GM18870 (cell line): ENCODE data around the gene METTL1.

Experiments used
- ATAC-seq: cut with Tn5 transposase; IDR thresholded peaks from one replicate; pipeline ENCODE4 v1.9.1; 2021; ENCODE audit warnings: moderate library complexity; ENCODE audit not compliant: unreplicated experiment

The METTL1 gene

DNA sequence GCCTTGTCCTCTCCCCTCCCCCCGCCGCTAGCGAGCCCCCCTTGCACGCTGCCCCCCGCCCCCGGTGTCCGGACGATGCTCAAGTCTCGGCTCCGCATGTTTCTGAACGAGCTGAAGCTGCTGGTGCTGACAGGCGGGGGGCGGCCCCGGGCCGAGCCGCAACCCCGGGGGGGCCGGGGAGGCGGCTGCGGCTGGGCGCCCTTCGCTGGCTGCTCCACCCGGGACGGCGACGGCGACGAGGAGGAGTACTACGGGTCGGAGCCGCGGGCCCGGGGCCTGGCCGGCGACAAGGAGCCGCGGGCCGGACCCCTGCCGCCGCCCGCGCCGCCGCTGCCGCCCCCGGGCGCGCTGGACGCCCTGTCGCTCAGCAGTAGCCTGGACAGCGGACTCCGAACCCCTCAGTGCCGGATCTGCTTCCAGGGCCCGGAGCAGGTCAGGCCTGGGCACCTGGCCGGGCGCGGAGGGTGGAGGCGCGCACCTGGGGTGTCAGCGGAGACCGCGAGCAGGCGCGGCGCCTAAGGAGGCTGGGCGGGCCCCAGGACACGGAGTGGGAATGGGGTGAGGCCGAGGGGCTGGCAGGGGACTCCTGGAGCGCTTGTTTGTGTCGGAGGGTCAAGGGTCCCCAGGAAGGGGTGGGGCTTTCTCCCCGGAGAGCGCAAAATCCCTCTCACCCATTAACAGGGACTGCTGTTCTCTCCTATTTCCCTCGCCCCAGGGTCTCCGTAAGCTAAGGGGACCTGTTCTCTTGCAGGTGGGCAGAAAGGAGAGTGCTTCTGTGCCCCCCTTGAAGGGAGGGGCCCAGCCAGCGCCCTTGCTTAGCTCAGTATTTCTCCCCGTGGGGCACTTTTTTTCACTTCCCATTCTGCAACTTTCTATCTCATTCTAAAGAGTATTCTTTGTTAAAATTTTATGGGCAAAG lies 16.2 kb downstream of the METTL1 start:
- ATAC-seq = no peak

DNA sequence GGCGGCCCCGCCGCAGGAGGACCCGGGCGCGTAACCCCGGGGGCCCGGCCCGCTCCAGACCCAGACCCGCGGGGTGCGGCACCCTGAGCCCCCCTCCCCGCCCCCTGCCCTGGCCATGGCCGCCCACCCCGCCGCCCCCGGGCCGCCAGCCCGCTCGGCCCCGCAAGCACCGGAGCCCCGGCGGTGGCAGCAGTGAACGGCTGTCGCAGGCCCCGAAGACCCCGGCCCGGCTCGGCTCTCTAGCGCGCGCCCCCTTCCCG lies 16.8 kb downstream of the METTL1 start:
- no peak for ATAC-seq

DNA sequence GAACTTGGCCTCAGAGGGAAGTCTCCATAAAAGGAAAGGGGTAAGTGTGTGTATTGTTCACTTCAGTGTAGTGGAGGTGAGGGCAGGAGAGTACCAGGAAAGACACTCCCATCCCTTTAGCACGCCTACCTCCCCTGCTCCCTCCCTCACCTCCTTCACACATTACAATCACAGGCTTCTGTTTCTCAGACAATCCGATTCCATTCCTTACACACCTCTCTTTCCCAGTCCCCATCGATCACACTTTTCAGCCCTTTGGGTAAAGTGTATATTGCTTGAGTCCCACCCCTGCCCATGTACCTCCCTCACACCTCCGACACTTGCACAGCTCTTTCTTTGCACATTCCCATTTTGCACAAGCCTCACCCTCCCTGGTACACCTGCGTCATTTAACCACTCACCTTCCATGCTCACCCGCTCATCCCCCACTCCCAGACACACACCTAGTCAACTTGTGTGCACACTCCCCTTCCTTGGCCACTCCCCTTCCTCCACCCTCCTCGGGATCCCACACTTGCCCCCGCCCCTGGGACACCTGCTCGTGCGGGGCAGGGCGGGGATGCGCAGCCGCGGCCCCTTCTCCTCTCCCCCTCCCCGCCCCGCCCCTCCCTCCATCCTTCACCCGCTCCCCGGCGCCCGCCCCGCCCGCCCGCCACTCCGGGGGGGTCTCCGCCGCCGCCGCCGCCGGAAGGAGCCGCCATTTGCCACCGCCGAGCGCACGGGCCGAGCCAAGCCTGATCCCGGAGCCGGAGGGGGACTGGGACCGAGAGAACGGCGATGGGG lies 17.3 kb downstream of the METTL1 start, which contains the start of gene MARCHF9:
MARCHF9 (plus strand) TSS at position 693 of the 783 bp plus-strand sequence. CDS start 426 bp downstream, outside the sequence.
- no peak for ATAC-seq

DNA sequence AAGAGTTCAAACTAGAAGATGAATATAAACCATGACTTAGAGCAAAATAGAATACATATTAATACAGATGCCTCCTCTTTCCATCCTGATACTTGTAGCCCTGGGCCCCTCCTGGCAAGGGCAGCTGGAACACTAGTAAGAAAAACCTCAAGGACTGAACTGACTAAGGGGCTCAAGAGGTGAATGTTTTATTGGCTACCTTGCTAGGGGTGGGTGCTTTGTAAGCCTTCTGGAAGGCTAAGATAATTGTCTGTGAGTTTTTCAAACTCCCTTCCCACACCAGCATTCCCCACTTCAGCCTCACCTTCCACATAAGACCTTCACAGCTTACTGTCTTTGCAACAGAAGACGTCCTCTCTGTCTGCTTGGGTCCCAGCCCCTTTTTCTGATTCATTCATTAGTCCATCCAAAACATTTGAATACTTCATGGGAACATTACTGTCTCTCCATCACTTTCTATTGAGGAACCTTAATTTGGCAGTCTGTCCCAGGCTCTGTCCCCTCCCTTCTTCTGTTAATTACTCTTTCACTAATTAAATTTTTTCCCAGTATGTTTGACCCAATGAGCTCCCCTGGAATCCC lies 18.1 kb downstream of the METTL1 start:
- ATAC-seq = no peak

DNA sequence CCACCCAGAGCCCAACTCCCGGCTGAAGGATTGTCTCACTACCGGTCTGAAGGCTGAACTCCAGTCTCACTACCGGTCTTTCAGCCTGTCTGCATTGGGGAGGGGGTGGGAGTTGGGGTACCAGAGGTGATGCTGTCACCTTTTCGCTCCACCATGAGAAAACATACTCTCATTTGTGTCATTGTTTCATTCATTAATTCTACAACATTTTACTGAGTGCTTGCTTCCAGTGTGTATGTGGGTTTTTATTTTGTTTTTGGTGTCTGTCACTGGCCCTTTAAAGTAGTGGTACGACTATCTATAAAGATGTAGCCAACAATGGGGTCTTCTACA lies 19.3 kb downstream of the METTL1 start:
- ATAC-seq = no peak

DNA sequence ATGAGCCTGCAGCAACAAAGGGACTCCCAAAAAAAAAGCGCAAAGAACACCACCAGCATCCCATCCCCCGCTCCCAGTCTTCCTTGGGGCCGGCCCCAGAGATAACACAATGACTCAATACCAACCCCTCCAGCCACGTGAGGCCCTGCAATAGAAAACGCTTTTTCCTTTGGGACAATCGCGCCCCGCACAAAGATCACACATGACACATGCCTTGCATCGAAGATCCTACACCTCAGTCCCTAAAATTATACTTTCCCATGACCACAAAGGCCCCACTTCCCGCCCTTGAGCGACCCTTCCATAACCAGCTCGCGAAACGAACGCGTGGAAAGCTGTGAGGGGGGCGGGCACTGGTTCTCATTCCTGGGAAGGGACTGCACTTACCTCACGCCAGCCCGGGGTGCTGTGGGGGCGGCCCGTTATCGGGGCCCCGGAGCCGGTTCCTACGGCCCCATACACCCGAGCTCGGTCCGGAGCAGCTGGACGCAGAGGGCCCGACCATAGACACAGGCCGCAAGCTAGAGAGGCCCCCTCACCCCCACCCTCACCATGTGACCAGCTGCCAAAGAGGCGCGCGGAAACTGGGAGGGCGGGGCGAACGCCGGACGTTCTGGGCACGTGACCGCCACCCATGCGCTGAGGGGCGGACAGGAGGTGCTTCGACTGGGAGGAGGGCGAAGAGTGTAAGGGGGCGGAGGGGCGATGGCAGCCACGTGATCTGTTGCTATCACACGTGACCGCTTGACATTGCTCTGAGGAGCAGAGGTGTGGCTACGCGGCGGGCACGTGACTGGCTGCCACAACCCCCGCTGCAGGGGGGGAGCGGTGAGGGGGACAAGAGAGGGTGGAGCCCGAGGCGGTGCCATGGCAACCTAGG lies 19.9 kb downstream of the METTL1 start, which contains the start of gene CDK4:
CDK4 (minus strand) TSS at position 523 of the 880 bp plus-strand sequence. CDS start 593 bp downstream, outside the sequence.
- ATAC-seq = peak; percentile 72

DNA sequence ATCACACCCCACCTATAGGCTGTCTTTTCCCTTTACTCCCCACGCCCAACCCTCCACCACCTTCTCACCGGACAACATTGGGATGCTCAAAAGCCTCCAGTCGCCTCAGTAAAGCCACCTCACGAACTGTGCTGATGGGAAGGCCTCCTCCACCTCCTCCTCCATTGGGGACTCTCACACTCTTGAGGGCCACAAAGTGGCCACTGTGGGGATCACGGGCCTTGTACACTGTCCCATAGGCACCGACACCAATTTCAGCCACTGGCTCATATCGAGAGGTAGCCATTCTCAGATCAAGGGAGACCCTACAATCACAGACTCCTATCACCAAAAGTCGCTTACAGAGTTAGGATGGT lies 20.5 kb downstream of the METTL1 start:
- ATAC-seq = no peak

DNA sequence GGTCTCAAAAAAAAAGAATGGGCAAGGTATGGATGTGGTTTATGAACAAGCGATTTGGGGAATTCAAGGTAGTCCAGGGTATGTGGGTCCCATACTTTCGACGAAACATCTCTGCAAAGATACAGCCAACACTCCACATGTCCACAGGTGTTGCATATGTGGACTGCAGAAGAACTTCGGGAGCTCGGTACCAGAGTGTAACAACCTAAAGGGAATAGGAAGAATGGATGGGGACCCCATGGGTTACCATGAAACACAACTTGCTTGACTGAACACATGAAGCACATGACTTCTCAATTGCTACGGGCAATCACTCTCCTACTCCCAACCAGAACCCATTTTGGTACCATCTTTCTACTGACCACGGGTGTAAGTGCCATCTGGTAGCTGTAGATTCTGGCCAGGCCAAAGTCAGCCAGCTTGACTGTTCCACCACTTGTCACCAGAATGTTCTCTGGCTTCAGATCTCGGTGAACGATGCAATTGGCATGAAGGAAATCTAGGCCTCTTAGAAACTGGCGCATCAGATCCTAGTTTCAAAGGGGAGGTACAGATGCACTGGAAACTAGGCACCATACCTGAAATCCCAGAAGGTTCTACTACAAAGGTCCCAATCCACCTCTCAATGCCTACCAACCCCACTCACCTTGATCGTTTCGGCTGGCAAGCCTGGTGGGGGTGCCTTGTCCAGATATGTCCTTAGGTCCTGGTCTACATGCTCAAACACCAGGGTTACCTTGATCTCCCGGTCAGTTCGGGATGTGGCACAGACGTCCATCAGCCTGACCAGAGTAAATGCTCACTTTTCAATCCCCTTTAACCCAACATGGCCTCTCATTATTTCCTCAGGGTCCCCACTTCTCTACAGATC lies 21.1 kb downstream of the METTL1 start:
- ATAC-seq = no peak

DNA sequence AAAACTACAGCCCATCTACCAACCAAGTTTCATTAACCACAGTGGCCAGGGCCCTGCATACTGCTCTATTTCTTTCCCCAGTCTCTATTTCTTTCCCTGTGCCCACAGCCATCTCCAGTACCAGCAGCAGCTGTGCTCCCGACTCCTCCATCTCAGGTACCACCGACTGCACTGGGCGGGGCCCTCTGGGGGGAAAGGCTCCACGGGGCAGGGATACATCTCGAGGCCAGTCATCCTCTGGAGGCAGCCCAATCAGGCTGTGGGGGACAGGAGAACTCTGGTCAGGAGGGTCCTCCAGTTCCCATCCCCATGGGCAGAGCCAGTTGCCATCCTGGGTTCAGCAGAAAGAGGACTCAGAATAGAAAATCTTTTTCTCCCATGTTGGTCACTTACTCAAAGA lies 22.8 kb downstream of the METTL1 start:
- ATAC-seq = no peak

DNA sequence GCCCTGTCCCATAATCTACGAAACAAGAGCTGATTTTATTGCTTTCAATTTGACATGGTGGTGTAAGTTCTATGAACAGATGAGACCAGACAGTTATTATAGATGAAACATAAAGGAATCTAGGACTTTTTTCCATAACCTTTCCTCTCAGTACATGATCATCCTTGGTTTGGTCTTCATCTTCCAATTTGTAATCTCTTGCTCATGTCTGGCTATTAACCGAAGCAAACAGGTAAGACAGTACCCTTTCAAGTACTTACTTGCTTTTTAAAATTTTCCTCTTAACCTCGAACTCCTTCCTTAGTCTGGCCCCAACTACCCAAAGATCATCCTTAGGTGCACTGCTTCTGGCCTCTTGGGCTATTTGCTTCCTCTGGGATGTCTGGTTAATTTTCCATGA lies 25.9 kb downstream of the METTL1 start:
- ATAC-seq = no peak

DNA sequence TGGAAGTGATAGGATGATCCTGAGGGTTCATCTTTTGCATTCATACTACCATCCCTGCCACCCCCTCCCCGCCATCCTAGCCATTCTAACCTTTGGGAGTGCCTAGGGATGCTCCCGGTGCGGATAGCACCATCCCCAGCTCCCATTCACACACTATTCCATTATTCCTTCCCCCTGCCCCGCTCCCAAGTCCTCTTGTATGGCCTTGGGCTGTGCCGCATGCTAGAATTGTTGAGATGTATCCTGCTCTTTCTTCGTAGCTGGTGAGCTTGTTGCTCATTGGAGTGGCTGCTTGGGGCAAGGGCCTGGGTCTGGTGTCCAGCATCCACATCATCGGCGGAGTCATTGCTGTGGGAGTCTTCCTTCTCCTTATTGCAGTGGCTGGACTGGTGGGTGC lies 26.4 kb downstream of the METTL1 start:
- ATAC-seq = no peak

DNA sequence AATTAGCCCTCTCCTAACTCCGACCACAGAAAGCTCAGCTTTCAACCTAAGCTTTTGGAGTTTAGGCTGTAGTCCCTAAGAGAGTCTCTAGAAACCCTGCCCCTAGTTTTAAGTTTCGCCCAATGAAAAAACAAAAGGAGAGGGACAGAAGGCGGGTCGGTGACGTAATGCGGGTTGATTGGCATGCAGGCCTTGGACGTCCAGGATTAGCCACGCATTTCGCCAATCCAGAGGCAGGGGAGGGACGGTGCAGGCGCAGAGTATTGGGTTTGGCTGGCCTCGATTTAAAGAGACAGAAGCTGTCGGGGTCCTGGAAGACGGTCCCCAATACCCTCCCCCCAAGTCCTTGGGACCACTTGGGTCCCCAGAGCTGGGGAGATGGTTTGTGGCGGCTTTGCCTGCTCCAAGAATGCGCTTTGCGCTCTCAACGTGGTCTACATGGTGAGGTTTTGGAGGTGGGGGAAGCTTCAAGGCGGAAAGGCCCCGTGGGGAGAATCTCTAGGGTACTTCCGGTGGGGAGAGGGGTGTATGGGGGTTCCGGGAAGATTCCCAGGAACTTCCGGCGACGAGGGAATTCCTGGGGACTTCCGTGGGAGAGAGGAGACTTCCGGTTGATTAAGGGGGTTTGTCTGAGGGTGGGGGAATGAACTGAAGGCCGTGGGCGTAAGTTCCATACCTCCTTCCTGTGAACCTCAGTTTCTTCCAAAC lies 27.0 kb downstream of the METTL1 start, which contains the start of gene TSPAN31:
TSPAN31 (plus strand) TSS at position 263 of the 708 bp plus-strand sequence; CDS start at position 379, 116 bp downstream.
- peak; percentile 66 for ATAC-seq

DNA sequence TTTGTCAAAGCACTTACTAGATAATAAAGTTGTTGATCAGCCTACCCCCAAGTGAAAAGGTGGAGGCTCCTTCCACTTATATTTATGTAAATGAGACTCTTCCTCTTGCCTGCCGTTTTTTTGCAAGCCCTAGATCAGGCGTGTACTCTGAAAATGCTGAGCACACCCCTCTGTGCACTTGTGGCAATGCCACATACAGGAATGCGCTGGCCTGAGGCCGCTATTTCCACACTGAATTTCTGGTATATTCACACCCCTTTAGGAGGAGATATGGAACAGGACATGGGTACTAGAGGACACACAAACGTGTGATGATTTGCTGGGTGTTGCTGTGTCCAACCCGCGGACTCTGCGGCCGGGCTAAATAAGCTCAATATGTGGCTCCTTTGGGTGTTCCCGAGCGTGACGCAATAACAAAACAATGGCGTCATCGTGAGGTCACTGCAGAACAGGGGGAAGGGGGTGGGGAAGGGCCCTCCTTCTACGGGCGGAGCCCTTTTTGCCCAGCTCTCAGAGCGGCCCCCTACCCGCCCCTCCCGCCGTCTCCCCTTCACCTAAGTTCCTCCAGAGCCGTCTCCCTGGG lies 27.6 kb downstream of the METTL1 start:
- peak; percentile 14 for ATAC-seq

DNA sequence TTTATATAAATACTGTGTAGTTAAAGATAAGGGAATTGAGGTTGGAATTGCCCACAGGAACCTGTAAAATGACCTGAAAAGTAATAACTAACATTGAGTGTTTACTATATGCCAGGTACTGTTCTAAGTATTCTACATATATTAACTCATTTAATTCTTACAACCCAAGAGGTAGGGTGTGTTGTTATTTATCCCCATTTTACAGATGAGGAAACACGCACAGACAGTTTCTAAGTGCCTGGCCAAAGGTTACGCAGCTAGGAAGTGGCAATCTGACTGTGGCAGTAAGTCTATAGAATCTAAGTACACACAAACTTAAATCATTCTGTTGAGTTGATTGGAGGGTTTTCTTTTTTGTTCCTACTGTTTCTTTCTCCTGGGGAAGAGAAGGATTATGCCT lies 28.1 kb downstream of the METTL1 start:
- ATAC-seq = no peak

DNA sequence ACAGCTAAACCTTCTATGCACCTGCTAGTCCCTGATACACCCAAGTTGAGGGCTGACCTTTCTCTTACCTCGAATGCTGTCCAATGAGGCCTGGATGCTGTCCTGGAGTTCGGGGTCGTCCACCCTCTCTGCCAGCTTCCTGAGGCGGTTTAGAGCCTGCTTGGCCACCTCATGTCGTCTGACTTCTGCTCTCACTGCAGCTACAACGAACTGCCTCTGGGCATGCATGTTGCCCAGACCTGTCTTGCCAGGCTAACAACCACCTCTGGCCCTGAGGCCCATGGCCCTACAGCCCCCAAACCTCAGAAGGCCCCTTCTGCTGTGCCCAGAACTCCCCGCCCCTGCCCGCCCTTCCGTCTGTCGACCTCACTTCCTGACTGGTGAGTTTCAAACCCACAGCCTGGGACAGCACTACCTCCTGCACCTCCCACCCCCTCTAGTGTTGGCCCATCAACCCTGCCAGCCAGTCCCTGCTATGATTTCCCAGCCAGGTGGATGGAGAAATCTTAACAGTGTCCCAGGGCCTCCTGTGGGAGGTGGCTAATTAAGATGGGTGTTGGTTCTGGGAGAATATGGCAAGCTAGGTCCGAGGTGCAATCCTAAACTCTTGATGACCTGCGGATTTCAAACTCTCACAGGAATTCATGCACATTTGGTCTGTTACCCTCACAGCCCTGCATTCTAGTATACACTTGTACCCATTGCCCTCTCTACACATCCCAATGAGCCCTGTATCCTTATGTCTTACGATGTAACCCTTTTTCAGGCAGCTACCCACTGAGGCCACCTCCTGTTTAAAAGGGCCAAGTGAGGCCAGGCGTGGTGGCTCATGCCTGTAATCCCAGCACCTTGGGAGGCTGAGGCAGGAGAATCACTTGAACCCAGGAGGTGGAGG lies 29.8 kb downstream of the METTL1 start:
- ATAC-seq = peak; percentile 42

DNA sequence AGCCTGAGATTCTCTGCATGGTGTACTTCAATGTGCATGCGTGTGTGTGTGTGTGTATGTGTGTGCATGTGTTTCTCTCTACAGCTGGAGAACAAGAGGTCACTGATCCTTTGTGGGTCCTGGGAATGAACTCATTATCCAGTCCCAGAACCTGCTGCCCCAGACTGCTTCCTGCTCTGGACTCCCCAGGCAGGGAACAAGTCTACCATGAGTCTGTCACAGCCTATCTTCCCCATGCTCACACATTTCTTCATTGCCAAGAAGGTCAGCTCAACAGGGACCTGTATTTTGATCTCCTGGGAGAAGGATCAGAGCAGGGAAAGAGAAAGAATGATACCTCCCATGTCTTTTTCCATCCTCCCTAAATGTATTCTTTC lies 30.5 kb downstream of the METTL1 start:
- no peak for ATAC-seq

DNA sequence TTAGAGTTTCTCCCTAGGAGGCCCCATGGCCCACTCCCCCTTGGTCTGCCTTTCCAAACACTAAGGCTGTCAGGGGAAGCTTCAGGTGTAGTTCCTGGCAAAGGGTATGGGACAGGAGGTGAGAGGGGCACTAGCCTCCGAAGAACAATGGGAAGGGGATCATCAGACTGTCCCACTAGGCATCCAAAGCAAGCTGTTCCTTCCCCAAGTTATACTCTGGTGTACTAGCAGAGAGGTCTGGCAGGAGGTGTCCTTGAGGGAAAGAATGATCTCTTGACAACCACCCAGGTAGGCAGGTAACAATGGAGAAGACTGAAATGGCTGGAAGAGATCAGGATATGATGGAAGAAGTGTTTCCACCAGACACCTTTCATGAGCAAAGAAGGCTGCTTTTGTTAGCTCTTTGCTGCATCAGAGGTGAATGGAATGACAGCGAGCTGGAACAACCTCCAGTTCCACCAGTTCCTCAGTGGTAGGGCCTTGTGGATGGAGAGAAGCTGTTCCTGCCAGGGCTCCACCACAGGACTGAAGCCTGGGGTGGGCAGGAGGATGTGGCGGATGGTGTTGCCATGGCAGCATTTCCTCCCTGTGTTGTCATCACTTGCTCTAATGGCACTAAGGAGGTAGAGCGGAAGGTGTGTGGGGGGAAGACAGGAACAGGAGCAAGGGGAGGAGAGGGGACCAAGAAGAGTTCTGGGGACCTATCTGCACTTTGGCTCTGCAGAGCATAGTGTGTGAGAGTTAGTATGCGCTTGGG lies 31.1 kb downstream of the METTL1 start:
- peak; percentile 56 for ATAC-seq
